ENCODE data around the gene MNDA.

- no peak for TF ChIP-seq NRF1 (IDR thresholded peaks at IDR 0.05; ENCODE audit: low read depth, low read length)
- no peak for TF ChIP-seq CTCF (IDR thresholded peaks at IDR 0.05; ENCODE audit: control extremely low read depth in 1 of 3, insufficient read depth in 1 of 3, low read depth in 1 of 3, low read length in 3 of 3)
- TF ChIP-seq JUN (IDR thresholded peaks at IDR 0.05; ENCODE audit: low read depth, low read length): no peak
- TF ChIP-seq, protein P1, sequence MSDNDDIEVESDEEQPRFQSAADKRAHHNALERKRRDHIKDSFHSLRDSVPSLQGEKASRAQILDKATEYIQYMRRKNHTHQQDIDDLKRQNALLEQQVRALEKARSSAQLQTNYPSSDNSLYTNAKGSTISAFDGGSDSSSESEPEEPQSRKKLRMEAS (IDR thresholded peaks at IDR 0.05): no peak
- TF ChIP-seq CEBPB (IDR thresholded peaks at IDR 0.05; ENCODE audit: low read depth, low read length): no peak
- no peak for TF ChIP-seq ASH2L (IDR thresholded peaks at IDR 0.05; ENCODE audit: low read length)
- TF ChIP-seq GABPA (IDR thresholded peaks at IDR 0.05; ENCODE audit: borderline replicate concordance, insufficient read depth, low read length): no peak
- no peak for TF ChIP-seq RXRA (IDR thresholded peaks at IDR 0.05; ENCODE audit: insufficient read depth, low read depth, low read length)
- no peak for TF ChIP-seq GTF2F1 (IDR thresholded peaks at IDR 0.05; ENCODE audit: borderline replicate concordance, low read depth, low read length)
- no peak for TF ChIP-seq EZH2 (IDR thresholded peaks at IDR 0.05; ENCODE audit: low read depth, low read length, severe bottlenecking)
- no peak for TF ChIP-seq POLR2A (IDR thresholded peaks at IDR 0.05; ENCODE audit: control extremely low read depth in 1 of 2, low read depth in 2 of 2, low read length in 2 of 2)
- no peak for TF ChIP-seq CREB1 (IDR thresholded peaks at IDR 0.05)
- no peak for TF ChIP-seq TBP (IDR thresholded peaks at IDR 0.05; ENCODE audit: low read depth, low read length)
Measured at GRCh38 chr1:158821723-158822122, 9.4 kb upstream of the MNDA start.
